KMS-11 (cell line): ENCODE results near the gene SLC13A3.

ENCODE experiments used
- H2AFZ ChIP-seq: fragments of 200-600 bp; sonication (generic); 2 replicates; pipeline ENCODE4 v1.6.1; 2016; ENCODE audit warnings: antibody characterized with exemption, mixed run types, low read depth
- H3K27ac ChIP-seq: fragments of 200-600 bp; sonication (generic); 2 replicates; pipeline ENCODE4 v1.6.1; 2016; ENCODE audit warnings: mild to moderate bottlenecking, mixed run types
- H3K27me3 ChIP-seq: fragments of 200-600 bp; sonication (generic); 2 replicates; pipeline ENCODE4 v1.6.1; 2017; ENCODE audit warnings: mild to moderate bottlenecking, low read depth, mixed run types, moderate library complexity; ENCODE audit not compliant: insufficient read depth
- H3K36me3 ChIP-seq: fragments of 200-600 bp; sonication (generic); 2 replicates; pipeline ENCODE4 v1.6.1; 2017; ENCODE audit warnings: mild to moderate bottlenecking, mixed run types; ENCODE audit not compliant: insufficient read depth
- H3K4me1 ChIP-seq: fragments of 200-600 bp; sonication (generic); 2 replicates; pipeline ENCODE4 v1.6.1; 2016; ENCODE audit warnings: mild to moderate bottlenecking, low read depth, mixed run types; ENCODE audit not compliant: poor library complexity, severe bottlenecking
- H3K4me2 ChIP-seq: fragments of 200-600 bp; sonication (generic); 2 replicates; pipeline ENCODE4 v1.7.0; 2016; ENCODE audit warnings: mild to moderate bottlenecking, mixed run types
- H3K4me3 ChIP-seq: fragments of 200-600 bp; sonication (generic); IDR thresholded peaks from 2 replicates; pipeline ENCODE4 v1.6.1; 2017; ENCODE audit warnings: low read depth, low read length, mixed read lengths; ENCODE audit not compliant: insufficient read depth
- H3K79me2 ChIP-seq: fragments of 200-600 bp; sonication (generic); 2 replicates; pipeline ENCODE4 v1.6.1; 2016; ENCODE audit warnings: low read depth, mixed run types; ENCODE audit not compliant: insufficient read depth
- H3K9ac ChIP-seq: fragments of 200-600 bp; sonication (generic); 2 replicates; pipeline ENCODE4 v1.6.1; 2016; ENCODE audit warnings: mild to moderate bottlenecking, mixed run types
- H4K20me1 ChIP-seq: fragments of 200-600 bp; sonication (generic); 2 replicates; pipeline ENCODE4 v1.6.1; 2016; ENCODE audit warnings: mild to moderate bottlenecking, mixed run types; ENCODE audit not compliant: insufficient read depth
- TF ChIP-seq, protein P1 (sequence below): fragments of 200-600 bp; sonication (generic); conservative IDR thresholded peaks from 2 replicates; pipeline ENCODE4 v1.6.1; 2017; ENCODE audit warnings: low read depth, mild to moderate bottlenecking, antibody characterized with exemption, low read length, moderate library complexity, mixed read lengths

Gene SLC13A3

GRCh38 chr20:46634528-46634927, 16.7 kb downstream of the SLC13A3 start:
- Histone ChIP-seq H3K36me3 (no peaks in the 10 kb centered on the region), H2AFZ (no peak overlapping the region), H3K4me1 (no peaks in the 10 kb centered on the region), H3K27me3 (no peaks in the 10 kb centered on the region), H3K79me2 (no peaks in the 10 kb centered on the region), H3K9ac (no peak overlapping the region), H4K20me1 (no peaks in the 10 kb centered on the region), H3K4me2 (no peak overlapping the region), H3K27ac (no peak overlapping the region), H3K4me3 (no peak overlapping the region)
- TF ChIP-seq, protein P1, sequence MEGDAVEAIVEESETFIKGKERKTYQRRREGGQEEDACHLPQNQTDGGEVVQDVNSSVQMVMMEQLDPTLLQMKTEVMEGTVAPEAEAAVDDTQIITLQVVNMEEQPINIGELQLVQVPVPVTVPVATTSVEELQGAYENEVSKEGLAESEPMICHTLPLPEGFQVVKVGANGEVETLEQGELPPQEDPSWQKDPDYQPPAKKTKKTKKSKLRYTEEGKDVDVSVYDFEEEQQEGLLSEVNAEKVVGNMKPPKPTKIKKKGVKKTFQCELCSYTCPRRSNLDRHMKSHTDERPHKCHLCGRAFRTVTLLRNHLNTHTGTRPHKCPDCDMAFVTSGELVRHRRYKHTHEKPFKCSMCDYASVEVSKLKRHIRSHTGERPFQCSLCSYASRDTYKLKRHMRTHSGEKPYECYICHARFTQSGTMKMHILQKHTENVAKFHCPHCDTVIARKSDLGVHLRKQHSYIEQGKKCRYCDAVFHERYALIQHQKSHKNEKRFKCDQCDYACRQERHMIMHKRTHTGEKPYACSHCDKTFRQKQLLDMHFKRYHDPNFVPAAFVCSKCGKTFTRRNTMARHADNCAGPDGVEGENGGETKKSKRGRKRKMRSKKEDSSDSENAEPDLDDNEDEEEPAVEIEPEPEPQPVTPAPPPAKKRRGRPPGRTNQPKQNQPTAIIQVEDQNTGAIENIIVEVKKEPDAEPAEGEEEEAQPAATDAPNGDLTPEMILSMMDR, result no peak

DNA sequence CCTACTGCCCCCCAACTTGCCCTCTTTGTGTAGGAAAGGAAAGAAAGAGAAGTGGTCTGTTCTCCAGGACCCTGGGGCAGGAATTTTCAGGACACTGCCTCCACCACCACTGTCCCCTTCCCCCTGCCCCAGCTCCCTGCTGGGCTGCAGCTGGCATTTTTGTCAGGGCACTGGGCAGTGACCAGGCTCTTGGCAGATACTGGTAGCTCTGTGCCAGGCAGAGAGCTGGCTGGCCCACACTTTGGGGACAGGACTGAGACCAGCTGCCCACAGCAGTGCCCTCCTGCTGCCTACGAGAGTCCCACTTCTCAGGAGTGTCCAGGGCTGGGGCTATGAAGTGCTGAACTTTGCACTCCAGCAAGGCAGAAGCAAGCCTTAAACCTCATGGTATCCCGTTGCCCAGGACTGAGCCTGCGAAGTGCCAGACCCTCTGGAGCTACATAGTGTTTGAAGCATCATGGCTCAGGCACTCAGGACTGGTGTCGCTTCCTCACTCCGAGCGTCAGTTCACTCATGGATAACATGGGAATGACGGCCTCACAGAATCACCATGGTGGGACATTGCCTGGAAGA, 19.3 kb downstream of the SLC13A3 start:
- no peak overlapping the region for H3K4me3 ChIP-seq
- H3K27ac ChIP-seq, result no peak overlapping the region
- no peak overlapping the region for H3K4me2 ChIP-seq
- no peak overlapping the region for H2AFZ ChIP-seq
- H3K27me3 ChIP-seq, result no peaks in the 10 kb centered on the region
- H3K36me3 ChIP-seq, result no peaks in the 10 kb centered on the region
- no peaks in the 10 kb centered on the region for H3K79me2 ChIP-seq
- H3K4me1 ChIP-seq, result no peaks in the 10 kb centered on the region
- H4K20me1 ChIP-seq, result no peaks in the 10 kb centered on the region
- H3K9ac ChIP-seq, result no peak overlapping the region
- TF ChIP-seq, protein P1, result no peak

DNA sequence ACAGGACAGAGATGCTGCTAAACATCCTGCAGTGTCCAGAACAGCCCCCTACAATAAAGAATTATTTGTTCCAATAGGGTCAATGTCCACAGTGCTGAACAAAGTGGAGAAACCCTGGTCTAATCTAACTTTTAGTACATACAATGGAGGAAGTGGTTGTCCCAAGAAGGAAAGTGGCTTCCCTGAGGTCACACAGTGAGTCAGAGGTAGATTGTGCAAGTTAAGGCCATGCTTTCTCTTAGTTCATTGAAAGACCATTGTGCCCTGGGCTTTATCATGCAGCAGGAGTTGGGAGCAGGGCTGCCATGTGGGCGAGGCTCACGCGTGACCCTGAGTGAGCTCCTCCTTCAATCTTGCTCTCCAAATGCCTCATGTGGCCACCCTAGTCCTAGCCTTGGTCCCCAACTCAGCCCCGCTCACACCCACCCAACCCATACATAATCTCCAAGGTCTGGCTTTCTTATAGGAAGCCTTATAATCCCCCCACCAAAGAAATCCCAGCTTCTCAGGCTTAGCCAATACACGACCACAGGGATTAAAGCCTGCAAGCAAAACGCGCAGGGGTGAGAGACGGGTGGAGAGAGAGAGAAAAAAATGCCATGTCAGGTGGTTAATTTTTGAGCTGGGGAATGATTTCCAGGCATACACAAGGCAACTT, 19.9 kb downstream of the SLC13A3 start:
- Histone ChIP-seq H3K4me2 (no peak overlapping the region), H3K4me3 (no peak overlapping the region), H2AFZ (no peak overlapping the region), H3K36me3 (no peaks in the 10 kb centered on the region), H3K4me1 (no peaks in the 10 kb centered on the region), H4K20me1 (no peaks in the 10 kb centered on the region), H3K27me3 (no peaks in the 10 kb centered on the region), H3K9ac (no peak overlapping the region), H3K79me2 (no peaks in the 10 kb centered on the region), H3K27ac (no peak overlapping the region)
- TF ChIP-seq, protein P1, result no peak

DNA sequence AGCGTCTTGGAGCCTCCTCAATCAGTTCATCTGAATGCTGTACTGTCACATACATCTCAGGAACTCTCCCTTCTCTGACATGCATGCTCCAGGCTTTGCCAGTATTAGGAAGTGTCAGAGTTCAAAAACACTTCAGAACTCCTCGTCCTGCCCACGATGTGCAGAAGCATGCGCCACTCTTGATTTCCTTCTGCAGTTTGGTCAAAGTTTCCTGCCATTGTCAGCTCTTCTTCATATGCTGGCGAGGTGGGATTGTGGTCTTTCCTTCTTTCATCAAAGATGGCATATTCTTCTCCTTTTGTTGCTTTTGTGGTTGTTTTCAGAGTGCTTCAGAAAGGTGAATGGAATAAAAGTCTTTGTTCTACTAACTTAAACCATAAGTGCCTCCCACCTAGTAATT, 21.0 kb downstream of the SLC13A3 start:
- H3K9ac ChIP-seq, result no peak overlapping the region
- H3K4me2 ChIP-seq, result no peak overlapping the region
- no peak overlapping the region for H3K4me3 ChIP-seq
- H3K27me3 ChIP-seq, result no peaks in the 10 kb centered on the region
- no peaks in the 10 kb centered on the region for H3K4me1 ChIP-seq
- H3K79me2 ChIP-seq, result no peaks in the 10 kb centered on the region
- H3K36me3 ChIP-seq, result no peaks in the 10 kb centered on the region
- no peak overlapping the region for H3K27ac ChIP-seq
- no peaks in the 10 kb centered on the region for H4K20me1 ChIP-seq
- TF ChIP-seq, protein P1, result no peak
- no peak overlapping the region for H2AFZ ChIP-seq
